WTC11 (cell line): ENCODE data around the gene TANC1. TPM values are rescaled to one million over a fixed set of nuclear protein-coding genes. Genes with fewer than 3 reads are reported as not detected.

Experiments used
- ATAC-seq: fragments of 200-7000 bp; cut with Tn5 transposase; 2 replicates; pipeline ENCODE4 v1.10.0; 2021; ENCODE audit warnings: mild to moderate bottlenecking, moderate library complexity
- CTCF ChIA-PET: fragments of 300-600 bp; sonication (Branson Sonifier 250); formaldehyde crosslinking; loops from one replicate; lab custom pipeline; 2021; ENCODE audit warnings: antibody characterized with exemption; lab: Charles Lee
- POLR2A ChIA-PET: fragments of 350-600 bp; sonication (Branson Sonifier 250); formaldehyde crosslinking; loops from one replicate; lab custom pipeline; 2021; ENCODE audit warnings: antibody characterized with exemption; lab: Charles Lee
- DNase-seq: peaks from one replicate; pipeline ENCODE4 v3.0.0; 2021; ENCODE audit warnings: low spot score
- H3K27ac Mint-ChIP-seq: 2 replicates; pipeline ENCODE4 v1.8.0; 2021; ENCODE audit warnings: mixed read lengths
- H3K27me3 Mint-ChIP-seq: 2 replicates; pipeline ENCODE4 v1.8.0; 2021; ENCODE audit warnings: low read depth, mild to moderate bottlenecking, moderate library complexity, mixed read lengths
- H3K36me3 Mint-ChIP-seq: 2 replicates; pipeline ENCODE4 v1.8.0; 2021; ENCODE audit warnings: mixed read lengths
- H3K4me1 Mint-ChIP-seq: 2 replicates; pipeline ENCODE4 v1.8.0; 2022; ENCODE audit warnings: mixed read lengths
- H3K4me3 Mint-ChIP-seq: 2 replicates; pipeline ENCODE4 v1.8.0; 2021; ENCODE audit warnings: mild to moderate bottlenecking, moderate library complexity, mixed read lengths
- H3K9me3 Mint-ChIP-seq: 2 replicates; pipeline ENCODE4 v1.8.0; 2021; ENCODE audit warnings: mixed read lengths
- ATF1 ChIP-seq: sonication (generic); formaldehyde crosslinking; IDR thresholded peaks from 2 replicates; pipeline ENCODE4 v1.8.1; 2023; ENCODE audit warnings: mild to moderate bottlenecking, moderate library complexity, missing genetic modification reagents
- ELF4 ChIP-seq: sonication (generic); formaldehyde crosslinking; IDR thresholded peaks from 2 replicates; pipeline ENCODE4 v1.8.1; 2022; ENCODE audit warnings: low read depth, mild to moderate bottlenecking, moderate library complexity, missing genetic modification reagents
- JUN ChIP-seq: sonication (generic); formaldehyde crosslinking; IDR thresholded peaks from 2 replicates; pipeline ENCODE4 v1.8.0; 2023; ENCODE audit warnings: mild to moderate bottlenecking, missing genetic modification reagents
- NR1H2 ChIP-seq: sonication (generic); formaldehyde crosslinking; IDR thresholded peaks from 2 replicates; pipeline ENCODE4 v1.9.0; 2021; ENCODE audit warnings: mild to moderate bottlenecking, moderate library complexity, missing genetic modification reagents
- PREB ChIP-seq: sonication (generic); formaldehyde crosslinking; IDR thresholded peaks from 2 replicates; pipeline ENCODE4 v1.8.1; 2022; ENCODE audit warnings: mild to moderate bottlenecking, missing genetic modification reagents, moderate library complexity, borderline replicate concordance
- PRRX2 ChIP-seq: fragments of 250-450 bp; sonication (Bioruptor Pico); IDR thresholded peaks from 2 replicates; pipeline ENCODE4 v1.8.0; 2021; ENCODE audit warnings: mild to moderate bottlenecking
- SMAD3 ChIP-seq: sonication (generic); formaldehyde crosslinking; IDR thresholded peaks from 2 replicates; pipeline ENCODE4 v1.8.0; 2022; ENCODE audit warnings: missing genetic modification reagents, mild to moderate bottlenecking, borderline replicate concordance
- ZNF281 ChIP-seq: sonication (generic); formaldehyde crosslinking; IDR thresholded peaks from 2 replicates; pipeline ENCODE4 v1.8.0; 2023; ENCODE audit warnings: mild to moderate bottlenecking, missing genetic modification reagents
- ZNF396 ChIP-seq: fragments of 250-450 bp; sonication (Bioruptor Pico); IDR thresholded peaks from 2 replicates; pipeline ENCODE4 v1.8.0; 2021; ENCODE audit warnings: mild to moderate bottlenecking, moderate library complexity, borderline replicate concordance
- ZNF423 ChIP-seq: fragments of 250-450 bp; sonication (Bioruptor Pico); IDR thresholded peaks from 2 replicates; pipeline ENCODE4 v2.1.2; 2022; ENCODE audit warnings: mild to moderate bottlenecking, moderate library complexity
- ZNF671 ChIP-seq: fragments of 250-450 bp; sonication (Bioruptor Pico); IDR thresholded peaks from 2 replicates; pipeline ENCODE4 v1.8.0; 2021; ENCODE audit warnings: mild to moderate bottlenecking
- total RNA-seq: library from RNA; stranded (reverse); gene quantifications from 3 replicates; pipeline ENCODE4 v1.2.3, GENCODE V29; 2021
- TF ChIP-seq, protein P1 (sequence below): sonication (generic); formaldehyde crosslinking; IDR thresholded peaks from 2 replicates; pipeline ENCODE4 v1.8.1; 2022; ENCODE audit warnings: low read depth, missing genetic modification reagents, borderline replicate concordance
- TF ChIP-seq, protein P2 (sequence below): sonication (generic); formaldehyde crosslinking; IDR thresholded peaks from 2 replicates; pipeline ENCODE4 v1.8.1; 2022; ENCODE audit warnings: low read depth, mild to moderate bottlenecking, moderate library complexity, missing genetic modification reagents, borderline replicate concordance
- TF ChIP-seq, protein P3 (sequence below): sonication (generic); formaldehyde crosslinking; IDR thresholded peaks from 2 replicates; pipeline ENCODE4 v1.8.1; 2023; ENCODE audit warnings: mild to moderate bottlenecking, missing genetic modification reagents

TANC1 gene
- total RNA-seq, 1 experiment from 2014 or later = 11.6 TPM

DNA sequence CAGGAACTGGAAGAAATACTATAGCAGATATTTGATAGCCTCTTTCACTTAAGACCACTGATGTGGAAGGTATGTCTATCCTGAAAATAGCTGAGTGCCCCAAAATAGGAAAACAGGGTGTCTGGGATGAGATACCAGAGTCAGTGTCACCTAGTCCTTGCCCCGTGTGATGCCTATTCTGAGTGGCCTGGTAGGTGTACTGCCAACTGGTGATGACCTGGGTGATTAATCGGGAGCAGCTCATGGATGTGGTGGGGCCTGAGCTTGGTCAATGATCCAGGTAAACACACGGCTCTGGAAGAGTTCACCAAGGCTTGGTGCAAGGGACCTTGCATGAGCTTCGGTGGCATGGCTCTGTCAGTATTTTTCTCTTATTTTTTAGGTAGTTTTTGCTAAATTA is 95.2 kb downstream of the TANC1 start:
- ATAC-seq = no peak
- Mint-ChIP-seq H3K27ac (no peak overlapping the region), H3K4me1 (peaks cover 33% of the 10 kb centered on the region)

DNA sequence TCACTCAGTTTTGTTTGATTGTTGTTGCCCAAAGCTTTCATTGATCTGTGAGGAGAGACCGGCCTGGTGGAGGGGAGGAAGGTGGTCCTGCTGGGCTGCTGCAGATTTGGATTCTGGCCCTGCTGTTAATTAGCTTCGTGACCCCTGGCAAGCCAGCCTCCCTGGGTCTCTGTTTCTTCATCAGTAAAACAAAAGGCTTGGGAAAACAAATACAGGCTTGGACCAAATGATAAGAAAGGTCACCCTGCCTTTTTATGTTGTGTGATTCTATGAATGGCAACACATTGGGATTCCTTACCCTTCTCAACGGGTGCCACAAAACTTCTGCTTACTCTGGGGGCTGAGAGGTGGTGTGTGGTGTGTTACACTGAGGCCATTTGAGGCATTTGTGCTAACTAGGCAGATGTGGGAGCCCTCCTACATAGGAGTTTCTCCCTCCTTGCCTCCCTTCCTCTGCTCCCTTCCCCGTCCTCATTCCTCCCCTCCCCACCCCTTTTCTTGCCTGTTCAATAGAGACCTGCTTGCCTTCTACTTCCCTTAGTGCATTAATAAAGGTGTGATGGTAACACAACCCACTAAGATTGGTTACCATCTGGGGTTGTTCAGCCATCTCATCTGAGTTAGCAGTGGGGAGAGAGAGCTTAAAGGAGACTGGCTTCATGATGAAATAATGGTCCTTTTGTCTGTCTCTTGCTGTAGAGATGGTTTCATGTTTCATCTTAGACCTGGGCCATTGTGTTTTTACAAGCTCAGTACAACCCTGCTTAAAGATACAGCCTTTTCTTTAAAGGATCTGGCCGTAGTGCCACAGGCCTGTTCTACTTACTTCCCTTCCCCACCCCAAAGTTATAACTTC is 96.2 kb downstream of the TANC1 start:
- POLR2A ChIA-PET = interaction anchor here (1.2 to 1.4 kb wide), 2 partner anchors 9 to 96 kb away, joined by 3 to 5 read pairs; partner anchors contain the start of gene TANC1
- Mint-ChIP-seq H3K36me3 (peaks cover 4% of the 10 kb centered on the region; the same call in 1 of the 2 replicates), H3K4me1 (peaks cover 33% of the 10 kb centered on the region), H3K4me3 (peak overlapping the region; percentile 18; the same call in 1 of the 2 replicates), H3K27me3 (no peaks in the 10 kb centered on the region), H3K9me3 (no peaks in the 10 kb centered on the region), H3K27ac (peak overlapping the region; percentile 58)
- ATAC-seq = peak; percentile 90
- CTCF ChIA-PET = interaction anchor here (1.1 to 3.5 kb wide), 4 partner anchors 10 to 54 kb away, joined by 6 to 19 read pairs (median 8); no protein-coding TSS in a partner anchor
- DNase-seq = no peak
- TF ChIP-seq ZNF396 = no peak
- TF ChIP-seq PRRX2 (CRISPR knock-in tag) = no peak
- TF ChIP-seq, protein P1, sequence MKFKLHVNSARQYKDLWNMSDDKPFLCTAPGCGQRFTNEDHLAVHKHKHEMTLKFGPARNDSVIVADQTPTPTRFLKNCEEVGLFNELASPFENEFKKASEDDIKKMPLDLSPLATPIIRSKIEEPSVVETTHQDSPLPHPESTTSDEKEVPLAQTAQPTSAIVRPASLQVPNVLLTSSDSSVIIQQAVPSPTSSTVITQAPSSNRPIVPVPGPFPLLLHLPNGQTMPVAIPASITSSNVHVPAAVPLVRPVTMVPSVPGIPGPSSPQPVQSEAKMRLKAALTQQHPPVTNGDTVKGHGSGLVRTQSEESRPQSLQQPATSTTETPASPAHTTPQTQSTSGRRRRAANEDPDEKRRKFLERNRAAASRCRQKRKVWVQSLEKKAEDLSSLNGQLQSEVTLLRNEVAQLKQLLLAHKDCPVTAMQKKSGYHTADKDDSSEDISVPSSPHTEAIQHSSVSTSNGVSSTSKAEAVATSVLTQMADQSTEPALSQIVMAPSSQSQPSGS (CRISPR knock-in tag) = no peak
- TF ChIP-seq, protein P2, sequence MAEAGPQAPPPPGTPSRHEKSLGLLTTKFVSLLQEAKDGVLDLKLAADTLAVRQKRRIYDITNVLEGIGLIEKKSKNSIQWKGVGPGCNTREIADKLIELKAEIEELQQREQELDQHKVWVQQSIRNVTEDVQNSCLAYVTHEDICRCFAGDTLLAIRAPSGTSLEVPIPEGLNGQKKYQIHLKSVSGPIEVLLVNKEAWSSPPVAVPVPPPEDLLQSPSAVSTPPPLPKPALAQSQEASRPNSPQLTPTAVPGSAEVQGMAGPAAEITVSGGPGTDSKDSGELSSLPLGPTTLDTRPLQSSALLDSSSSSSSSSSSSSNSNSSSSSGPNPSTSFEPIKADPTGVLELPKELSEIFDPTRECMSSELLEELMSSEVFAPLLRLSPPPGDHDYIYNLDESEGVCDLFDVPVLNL (CRISPR knock-in tag) = no peak
- no peak for TF ChIP-seq ZNF281
- TF ChIP-seq, protein P3, sequence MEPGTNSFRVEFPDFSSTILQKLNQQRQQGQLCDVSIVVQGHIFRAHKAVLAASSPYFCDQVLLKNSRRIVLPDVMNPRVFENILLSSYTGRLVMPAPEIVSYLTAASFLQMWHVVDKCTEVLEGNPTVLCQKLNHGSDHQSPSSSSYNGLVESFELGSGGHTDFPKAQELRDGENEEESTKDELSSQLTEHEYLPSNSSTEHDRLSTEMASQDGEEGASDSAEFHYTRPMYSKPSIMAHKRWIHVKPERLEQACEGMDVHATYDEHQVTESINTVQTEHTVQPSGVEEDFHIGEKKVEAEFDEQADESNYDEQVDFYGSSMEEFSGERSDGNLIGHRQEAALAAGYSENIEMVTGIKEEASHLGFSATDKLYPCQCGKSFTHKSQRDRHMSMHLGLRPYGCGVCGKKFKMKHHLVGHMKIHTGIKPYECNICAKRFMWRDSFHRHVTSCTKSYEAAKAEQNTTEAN (CRISPR knock-in tag) = no peak
- TF ChIP-seq PREB (CRISPR knock-in tag) = no peak
- peak; percentile 85 for TF ChIP-seq ZNF423

More for the DNA sequence above, 95.2 kb downstream of the TANC1 start:
- Mint-ChIP-seq H3K27me3 (no peaks in the 10 kb centered on the region), H3K9me3 (no peaks in the 10 kb centered on the region), H3K36me3 (peaks cover 4% of the 10 kb centered on the region; the same call in 1 of the 2 replicates), H3K4me3 (no peak overlapping the region)
- TF ChIP-seq ZNF671 (CRISPR knock-in tag) (no peak), ATF1 (CRISPR knock-in tag) (no peak), JUN (CRISPR knock-in tag) (no peak), ELF4 (no peak), ZNF396 (no peak), NR1H2 (CRISPR knock-in tag) (no peak), PREB (CRISPR knock-in tag) (no peak), SMAD3 (no peak)
- TF ChIP-seq, protein P1 (CRISPR knock-in tag) = no peak
- POLR2A ChIA-PET = interaction anchor here (1.4 kb wide), 1 partner anchor 8 kb away, joined by 3 read pairs; no protein-coding TSS in a partner anchor
- CTCF ChIA-PET = interaction anchor here (0.6 to 3.5 kb wide), 4 partner anchors 9 to 889 kb away, joined by 3 to 19 read pairs (median 5); no protein-coding TSS in a partner anchor
- DNase-seq = no peak
